HG02610 (cell line): ENCODE results near the gene TBC1D4.

Experiments used
- ATAC-seq: cut with Tn5 transposase; IDR thresholded peaks from one replicate; pipeline ENCODE4 v1.9.1; 2021; ENCODE audit warnings: mild to moderate bottlenecking, moderate library complexity; ENCODE audit not compliant: unreplicated experiment

Gene TBC1D4, protein sequence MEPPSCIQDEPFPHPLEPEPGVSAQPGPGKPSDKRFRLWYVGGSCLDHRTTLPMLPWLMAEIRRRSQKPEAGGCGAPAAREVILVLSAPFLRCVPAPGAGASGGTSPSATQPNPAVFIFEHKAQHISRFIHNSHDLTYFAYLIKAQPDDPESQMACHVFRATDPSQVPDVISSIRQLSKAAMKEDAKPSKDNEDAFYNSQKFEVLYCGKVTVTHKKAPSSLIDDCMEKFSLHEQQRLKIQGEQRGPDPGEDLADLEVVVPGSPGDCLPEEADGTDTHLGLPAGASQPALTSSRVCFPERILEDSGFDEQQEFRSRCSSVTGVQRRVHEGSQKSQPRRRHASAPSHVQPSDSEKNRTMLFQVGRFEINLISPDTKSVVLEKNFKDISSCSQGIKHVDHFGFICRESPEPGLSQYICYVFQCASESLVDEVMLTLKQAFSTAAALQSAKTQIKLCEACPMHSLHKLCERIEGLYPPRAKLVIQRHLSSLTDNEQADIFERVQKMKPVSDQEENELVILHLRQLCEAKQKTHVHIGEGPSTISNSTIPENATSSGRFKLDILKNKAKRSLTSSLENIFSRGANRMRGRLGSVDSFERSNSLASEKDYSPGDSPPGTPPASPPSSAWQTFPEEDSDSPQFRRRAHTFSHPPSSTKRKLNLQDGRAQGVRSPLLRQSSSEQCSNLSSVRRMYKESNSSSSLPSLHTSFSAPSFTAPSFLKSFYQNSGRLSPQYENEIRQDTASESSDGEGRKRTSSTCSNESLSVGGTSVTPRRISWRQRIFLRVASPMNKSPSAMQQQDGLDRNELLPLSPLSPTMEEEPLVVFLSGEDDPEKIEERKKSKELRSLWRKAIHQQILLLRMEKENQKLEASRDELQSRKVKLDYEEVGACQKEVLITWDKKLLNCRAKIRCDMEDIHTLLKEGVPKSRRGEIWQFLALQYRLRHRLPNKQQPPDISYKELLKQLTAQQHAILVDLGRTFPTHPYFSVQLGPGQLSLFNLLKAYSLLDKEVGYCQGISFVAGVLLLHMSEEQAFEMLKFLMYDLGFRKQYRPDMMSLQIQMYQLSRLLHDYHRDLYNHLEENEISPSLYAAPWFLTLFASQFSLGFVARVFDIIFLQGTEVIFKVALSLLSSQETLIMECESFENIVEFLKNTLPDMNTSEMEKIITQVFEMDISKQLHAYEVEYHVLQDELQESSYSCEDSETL (N-terminal part only)

DNA sequence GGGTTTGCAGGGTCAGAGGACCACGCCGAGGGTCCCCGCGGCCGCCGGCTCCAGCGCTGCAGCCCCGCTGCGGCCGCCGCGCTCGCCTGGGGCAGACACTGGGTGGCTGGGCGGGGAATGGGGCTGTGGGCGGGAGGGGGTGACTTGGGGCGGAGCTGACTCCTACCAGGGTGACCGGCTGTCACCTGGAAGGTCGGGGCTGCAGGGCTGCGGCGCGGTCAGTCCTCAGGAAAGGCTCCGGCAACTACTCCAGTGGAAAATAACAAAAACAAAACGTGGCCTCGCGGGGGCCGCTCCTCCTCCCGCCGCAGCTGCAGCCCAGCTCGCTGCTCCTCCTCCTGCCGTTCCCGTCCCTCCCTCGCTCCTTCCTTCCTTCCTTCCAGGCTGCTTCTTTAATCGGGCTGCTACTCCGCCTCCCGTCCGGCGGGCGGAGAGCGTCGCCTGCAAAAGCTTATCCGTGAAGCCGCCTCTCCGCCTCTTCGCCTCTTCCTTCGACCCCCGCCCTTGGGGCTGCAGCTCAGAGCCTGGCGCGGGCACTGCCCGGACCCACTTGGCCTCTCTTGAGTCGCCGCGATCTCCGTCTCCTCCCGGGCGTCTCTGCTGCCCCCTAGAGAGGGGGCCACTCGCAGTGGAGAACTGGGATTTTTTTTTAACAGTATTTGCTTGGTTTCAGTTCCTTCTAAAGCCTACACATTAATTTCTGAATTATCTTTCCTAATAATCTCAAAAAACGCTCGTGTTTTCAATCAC lies at the start of gene TBC1D4:
TSS of gene TBC1D4 (minus strand) at position 100 of the 750 bp plus-strand sequence. CDS start 402 bp downstream, outside the sequence.
- ATAC-seq = peak; percentile 67

DNA sequence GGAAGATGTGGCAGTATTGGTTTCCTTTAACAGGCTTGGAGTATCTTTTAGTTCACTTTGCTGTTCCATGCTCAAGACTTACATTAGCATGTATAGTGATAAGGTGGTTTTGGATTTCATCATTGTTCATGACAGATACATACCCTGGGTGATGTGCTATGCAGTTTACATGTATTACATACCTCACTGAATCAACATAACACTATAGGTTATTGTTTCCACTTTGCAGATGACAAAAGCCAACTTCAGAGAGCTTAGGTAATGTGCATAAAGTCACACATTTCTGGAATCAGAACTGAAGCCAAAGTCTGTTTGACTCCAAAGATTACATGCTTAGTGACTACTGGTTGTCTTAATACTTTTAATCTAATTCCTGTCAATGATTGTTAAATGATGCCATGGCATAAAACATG lies 48.6 kb upstream of the TBC1D4 start:
- ATAC-seq = peak; percentile 52

DNA sequence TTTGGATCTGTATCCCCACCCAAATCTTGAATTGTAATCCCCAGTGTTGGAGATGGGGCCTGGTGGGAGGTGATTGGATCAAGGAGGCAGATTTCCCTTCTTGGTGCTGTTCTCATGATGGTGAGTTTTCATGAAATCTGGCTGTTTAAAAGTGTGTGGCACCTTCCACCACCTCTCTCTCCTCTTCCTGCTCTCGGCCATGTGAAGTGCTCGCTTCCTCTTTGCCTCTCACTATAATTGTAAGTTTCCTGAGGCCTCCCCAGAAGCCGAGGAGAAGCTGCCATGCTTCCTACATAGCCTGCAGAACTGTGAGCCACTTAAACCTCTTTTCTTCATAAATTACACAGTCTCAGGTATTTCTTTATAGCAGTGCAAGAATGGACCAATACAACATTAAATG lies 40.0 kb upstream of the TBC1D4 start:
- no peak for ATAC-seq

DNA sequence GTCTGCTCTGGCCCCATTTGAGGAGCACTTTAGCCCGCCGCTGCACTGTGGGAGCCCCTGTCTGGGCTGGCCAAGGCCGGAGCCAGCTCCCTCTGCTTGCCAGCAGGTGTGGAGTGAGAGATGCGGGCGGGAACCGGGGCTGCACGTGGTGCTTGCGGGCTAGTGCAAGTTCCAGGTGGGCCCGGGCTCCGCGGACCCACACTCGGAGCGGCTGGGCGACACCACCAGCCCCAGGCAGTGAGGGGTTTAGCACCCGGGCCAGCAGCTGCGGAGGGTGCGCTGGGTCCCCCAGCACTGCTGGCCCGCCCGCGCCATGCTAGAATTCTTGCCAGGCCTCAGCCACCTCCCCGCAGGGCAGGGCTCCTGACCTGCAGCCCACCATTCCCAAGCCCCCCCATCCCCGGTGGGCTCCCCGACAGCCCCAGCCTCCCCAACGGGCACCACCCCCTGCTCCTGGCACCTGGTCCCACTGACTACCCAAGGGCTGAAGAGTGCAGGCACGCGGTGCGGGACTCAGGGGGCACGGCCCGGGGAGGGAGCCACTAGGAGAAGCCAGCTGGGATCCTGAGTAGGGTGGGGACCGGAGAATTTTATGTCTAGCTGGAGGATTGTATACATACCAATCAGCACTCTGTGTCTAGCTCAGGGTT lies 36.6 kb upstream of the TBC1D4 start:
- no peak for ATAC-seq

DNA sequence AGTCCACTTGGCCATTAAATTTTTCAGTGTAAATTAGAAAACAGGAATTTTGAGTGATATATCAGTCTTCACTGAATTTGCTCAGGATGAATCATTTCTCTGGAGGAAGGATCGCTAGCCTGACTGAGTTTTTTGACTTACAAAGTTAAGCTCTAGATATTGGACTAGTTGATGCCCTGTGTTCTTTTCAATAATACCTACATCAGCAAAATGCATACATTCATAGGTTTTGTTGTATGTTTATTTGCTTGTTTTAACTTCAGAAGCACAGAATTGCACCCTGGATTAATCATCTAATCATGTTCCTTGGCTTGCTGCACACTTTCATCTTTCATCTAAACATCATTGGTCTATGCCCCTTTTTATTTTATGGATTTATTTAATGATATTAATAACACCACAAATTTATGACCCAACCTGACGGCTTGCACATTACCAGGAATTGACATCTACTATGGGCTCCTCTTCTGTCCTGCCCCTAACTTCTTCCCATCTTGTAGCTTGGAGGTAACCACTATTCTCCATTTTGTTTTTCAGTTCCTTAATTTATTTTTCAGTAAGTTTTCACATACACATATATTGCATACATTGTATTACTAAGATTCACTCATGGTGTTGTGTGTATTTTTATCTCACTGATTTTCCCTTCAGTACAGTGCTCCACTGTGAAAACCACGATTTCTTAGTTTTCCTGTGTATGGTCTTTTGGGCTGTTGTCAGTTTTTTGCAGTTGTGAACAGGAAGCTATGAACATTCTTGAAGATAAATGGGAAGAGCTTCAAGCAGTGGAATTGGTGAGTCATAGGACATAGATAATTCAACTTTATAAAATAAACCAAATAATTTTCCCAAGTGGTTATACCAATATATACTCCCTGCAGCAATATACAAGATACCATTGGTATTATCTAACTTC lies 32.4 kb upstream of the TBC1D4 start:
- peak; percentile 41 for ATAC-seq

DNA sequence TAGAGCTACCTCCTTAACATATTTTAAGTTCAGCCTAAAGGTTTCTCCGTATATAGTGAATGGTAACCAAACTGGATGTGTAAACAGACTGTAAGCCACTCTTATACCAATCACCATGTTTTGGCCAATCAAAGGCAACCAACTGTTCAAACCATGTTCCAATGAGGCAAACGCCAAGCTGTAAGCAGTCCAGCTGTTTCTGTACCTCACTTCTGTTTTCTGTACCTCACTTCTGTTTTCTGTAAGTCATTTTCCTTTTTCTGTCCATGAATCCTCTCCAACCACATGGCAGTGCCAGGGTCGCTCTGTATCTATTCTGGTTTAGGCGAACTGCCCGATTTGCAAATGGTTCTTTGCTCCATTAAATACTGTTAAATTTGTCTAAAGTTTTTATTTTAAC lies 31.3 kb upstream of the TBC1D4 start:
- no peak for ATAC-seq

DNA sequence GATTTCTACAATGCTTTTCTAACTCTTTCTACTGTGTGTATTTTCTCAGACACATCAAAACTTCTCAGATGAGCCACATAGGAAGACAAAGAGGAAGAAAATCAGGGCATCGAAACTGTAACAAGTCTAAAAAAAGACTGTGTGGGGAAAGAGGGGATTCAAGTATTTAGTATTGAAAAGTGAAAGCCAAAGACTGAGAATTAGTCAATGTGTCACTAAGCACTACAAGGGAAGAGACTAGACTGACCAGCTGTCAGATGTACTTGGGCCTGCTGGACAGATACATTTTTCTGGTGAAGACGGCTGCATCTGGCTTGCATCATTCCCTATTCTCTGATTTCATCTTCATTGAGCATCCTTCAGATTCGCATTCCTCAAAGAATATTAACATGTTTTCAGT lies 30.3 kb upstream of the TBC1D4 start:
- ATAC-seq = peak; percentile 89

DNA sequence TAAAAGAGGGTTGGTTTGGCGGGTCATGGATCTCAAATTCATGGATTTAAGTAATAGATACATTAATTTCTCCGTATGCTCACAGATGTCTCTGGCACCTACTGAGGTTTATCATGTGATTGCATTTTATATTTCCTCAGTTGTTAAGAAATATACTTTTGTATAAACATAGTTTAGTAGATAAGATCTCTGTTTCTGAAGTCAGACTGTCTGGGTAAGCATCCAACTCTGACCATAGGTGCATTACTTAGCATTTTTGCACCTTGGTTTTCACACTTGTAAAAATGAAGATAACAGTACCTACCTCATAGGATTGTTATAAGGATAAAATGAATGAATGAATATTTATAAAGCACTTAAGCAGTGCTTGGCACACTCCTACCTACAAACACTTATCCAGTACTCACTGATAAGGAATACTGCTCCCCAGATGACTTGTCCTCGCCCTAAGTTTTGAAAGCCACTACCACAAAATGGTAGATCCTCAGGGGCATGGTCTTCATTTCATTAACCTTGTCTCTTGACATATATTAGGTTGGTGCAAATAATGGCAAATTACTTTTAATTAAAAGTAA lies 29.2 kb upstream of the TBC1D4 start:
- no peak for ATAC-seq

DNA sequence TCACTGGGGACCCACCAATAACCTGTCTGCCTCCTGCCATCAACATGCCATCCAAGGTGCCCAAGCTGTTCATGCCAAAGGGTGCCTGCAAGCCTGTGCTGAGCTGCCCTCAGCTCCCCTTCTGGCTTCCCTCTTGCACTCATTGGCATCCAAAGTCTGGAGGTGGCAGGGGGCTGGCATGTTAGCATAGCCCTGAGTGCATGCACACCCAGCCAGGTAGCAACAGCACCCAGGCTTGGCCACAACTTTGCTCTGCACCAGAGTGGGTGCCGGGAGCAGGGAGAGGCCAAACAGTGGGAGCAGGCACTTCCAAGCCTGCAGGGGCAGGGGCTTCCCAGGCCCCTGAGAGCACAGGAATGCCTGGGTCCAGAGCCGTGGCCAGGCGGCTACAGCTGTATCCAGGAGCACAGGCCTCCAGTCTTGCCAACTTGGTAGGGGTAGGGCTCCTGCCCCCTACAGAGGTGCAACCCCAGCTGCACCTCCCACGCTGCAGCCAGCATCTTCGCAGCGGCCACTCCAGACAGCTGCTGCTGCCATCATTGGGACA lies 26.1 kb upstream of the TBC1D4 start:
- no peak for ATAC-seq

DNA sequence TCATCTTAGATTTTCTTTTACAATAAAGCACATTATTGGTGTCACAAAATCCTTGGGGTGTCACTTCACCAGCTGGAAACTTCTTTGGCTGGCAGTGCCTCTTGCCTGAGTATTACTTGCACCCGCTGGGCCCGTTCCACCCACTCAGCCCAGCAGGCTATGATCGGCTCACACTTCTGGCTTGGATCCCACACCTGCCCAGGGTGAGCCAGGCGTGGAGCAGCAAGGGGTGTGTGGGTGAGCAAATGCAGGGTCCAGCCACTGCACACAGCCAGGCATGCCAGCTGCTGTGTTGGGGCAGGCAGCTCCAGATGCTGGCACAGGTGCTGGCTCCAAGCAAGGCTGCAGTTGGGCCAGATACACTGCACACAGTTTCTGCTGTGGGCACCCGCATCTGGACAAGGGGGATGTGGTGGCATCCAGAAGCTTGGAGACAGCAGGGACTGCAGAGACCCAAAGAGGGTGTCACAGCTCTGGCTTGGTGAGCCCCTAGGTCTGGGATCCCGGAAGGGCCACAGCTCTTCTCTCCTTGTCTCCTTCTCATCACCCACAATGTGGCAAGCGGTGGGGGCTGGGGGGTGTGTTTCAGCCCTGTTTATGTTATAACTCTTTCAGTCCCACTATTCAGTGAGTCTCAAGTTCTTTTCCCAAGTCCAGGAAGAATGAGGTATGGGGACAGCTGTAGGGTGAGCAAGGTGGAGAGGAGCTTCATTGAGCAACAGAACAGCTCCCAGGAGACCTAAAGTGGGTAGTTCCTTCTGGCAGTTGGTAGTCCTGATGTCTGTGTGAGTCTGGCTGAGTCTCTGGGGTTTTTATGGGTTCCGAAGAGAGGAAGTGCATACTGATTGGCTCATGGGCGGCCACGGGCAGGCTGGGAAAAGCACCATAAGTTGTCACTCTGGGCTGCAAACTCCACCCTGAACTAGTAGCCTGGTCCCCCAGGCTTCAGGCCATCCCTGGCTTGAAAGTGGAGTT lies 25.3 kb upstream of the TBC1D4 start:
- ATAC-seq = peak; percentile 36

DNA sequence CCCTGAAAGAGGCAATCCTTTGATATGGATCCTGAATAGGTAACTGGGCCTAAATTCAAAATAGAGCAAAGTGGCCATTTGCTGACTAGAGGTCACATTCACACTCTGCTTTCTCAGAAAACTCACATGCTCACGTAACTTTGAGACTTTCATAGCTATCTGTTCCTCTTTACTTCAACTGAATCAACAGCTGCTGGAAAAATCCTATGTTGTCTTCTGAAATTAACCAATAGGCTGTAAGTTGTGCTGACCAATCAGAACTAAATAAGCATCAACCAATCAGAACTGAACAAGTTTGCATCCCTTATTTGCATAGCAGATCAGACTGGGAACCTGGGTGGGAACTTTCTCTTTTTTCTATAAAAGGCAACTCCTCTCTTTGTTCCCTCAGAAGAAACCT lies 24.0 kb upstream of the TBC1D4 start:
- no peak for ATAC-seq

DNA sequence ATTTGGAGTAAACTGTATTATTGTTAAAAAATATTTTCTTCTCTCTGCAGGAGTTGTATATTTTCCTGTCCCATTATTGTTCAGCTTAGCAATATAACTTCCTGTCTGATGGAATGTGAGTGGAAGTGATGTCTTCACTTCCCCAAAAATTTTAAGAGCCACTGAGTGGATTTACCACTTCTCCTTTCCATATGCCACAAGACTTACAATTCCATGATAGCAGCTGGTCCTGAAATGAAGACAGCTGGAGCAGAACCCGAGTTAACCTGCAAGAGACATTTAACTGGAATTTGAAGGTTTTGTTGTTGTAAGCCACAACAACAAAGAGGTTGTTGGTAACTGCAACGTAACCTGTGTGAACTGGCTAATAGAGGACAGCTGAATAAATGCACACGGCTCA lies 23.4 kb upstream of the TBC1D4 start:
- ATAC-seq = no peak

DNA sequence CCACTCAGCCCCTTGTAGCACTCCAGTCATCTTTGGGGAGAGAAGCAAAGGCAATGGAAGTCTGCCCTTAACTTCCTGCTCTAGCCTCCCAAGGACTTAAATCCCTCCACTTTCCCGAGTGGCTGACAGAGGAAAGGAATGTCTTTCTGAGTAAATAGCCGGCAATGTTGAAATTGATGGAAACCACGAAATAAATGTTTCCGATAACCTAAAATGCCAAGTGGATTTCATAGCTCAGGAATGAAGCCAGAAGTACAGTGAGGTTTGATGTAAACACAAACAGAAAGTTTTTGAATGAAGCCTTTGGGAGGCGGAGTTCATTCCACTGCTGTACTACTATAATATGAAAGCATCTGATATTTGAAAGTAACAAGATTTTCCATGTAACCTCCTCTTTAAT lies 14.0 kb upstream of the TBC1D4 start:
- ATAC-seq = no peak

DNA sequence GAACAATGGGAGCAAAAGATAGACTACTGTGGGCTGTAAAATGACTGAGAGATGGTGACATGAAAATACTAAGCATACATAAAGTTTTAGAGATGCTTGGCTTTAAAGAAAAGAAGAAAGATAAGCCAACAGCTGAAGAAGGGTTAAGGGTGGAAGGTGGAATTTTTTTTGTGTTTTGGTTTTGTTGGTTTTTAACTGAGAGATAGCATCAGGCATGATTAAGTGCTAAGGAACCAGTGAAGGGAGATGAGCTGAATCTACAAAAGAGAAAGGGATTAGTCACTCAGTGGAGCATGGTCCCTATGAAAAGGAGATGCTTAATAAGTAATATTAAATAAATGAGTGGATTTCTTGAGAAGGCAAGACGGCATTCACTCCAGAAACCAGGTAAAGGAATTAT lies 12.5 kb upstream of the TBC1D4 start:
- no peak for ATAC-seq

DNA sequence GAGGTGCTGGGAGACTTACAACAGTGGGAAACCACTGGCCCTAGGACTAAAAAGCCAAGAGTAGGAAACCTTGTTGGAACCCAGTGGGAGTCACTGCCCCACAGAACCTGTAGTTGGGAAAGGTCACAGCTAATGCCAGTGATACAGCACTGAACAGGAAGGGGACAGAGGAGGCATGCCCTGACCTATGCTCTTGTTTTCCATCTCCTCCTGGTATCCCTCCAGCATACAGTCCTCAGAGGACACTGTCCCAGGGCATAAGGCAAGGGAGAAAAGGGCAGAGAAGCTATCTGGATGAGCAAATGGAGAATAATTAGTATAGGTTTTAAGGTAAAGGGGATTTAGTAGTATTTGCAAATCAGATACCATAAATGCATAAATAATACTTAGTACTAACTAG lies 11.2 kb upstream of the TBC1D4 start:
- ATAC-seq = no peak

DNA sequence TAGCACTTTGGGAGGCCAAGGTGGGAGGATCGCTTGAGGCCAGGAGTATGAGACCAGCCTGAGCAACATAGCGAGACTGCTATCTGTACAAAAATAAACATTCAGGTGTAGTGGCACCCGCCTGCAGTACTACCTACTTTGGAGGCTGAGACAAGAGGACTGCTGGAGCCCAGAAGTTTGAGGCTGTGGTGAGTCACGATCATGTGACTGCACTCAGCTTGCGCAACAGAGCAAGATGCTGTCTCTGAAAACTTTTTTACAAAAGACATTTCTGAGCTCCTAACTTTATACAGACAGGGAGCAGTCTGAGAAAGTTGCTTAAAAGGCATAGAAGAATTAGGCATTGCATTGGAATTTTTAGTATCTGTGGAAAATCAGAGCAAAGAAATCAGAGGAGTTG lies 10.4 kb upstream of the TBC1D4 start:
- ATAC-seq = no peak

DNA sequence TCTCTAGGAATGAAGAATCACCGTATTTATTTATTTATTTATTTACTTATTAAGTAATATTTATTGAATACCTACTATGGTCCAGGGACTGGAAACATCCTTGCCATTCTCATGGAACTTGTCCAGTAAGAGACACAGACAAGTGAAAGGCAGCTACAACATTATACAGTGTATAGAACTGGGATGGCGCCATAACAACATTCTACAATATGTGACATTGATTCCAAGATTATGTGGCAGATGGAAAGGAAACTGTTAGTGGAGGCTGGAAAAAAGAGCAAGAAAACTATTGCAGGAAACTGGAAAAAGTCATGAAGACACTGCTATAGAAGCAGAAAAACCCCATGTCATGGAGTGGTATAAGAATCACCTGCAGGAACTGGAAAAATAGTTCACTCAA lies 9.4 kb upstream of the TBC1D4 start:
- no peak for ATAC-seq
